WTC11 (cell line): ENCODE measurements around the gene FAM200B.

Source experiments
- CTCF ChIP-seq: fragments of 200-600 bp; IDR thresholded peaks from 2 replicates; pipeline ENCODE4 v1.8.0; 2022; ENCODE audit warnings: antibody characterized with exemption
- E2F1 ChIP-seq: sonication (generic); formaldehyde crosslinking; IDR thresholded peaks from 2 replicates; pipeline ENCODE4 v1.8.0; 2022; ENCODE audit warnings: mild to moderate bottlenecking, missing genetic modification reagents
- MLX ChIP-seq: sonication (generic); formaldehyde crosslinking; IDR thresholded peaks from 2 replicates; pipeline ENCODE4 v1.8.1; 2023; ENCODE audit warnings: mild to moderate bottlenecking, missing genetic modification reagents, moderate library complexity
- PREB ChIP-seq: sonication (generic); formaldehyde crosslinking; IDR thresholded peaks from 2 replicates; pipeline ENCODE4 v1.8.1; 2022; ENCODE audit warnings: mild to moderate bottlenecking, missing genetic modification reagents, moderate library complexity, borderline replicate concordance
- ZNF121 ChIP-seq: sonication (generic); formaldehyde crosslinking; IDR thresholded peaks from 2 replicates; pipeline ENCODE4 v1.8.0; 2023; ENCODE audit warnings: missing genetic modification reagents

- TF ChIP-seq CTCF (0 out of 2 replicates have a peak, but pooled peaks have one; percentile 36), ZNF121 (CRISPR knock-in tag) (no peak), E2F1 (CRISPR knock-in tag) (no peak), MLX (no peak), PREB (CRISPR knock-in tag) (no peak)
These were observed 31.6 kb upstream of the FAM200B start for GRCh38 chr4:15649914-15650545.
